Activated CD8-positive, alpha-beta T cell treated with anti-CD3 and anti-CD28 coated beads for 36 hours (primary cell): Measurements from ENCODE around the gene SDCBP2. TPM values are rescaled to one million over a fixed set of nuclear protein-coding genes. Genes with fewer than 3 reads are reported as not detected.

Experiments
- ATAC-seq: fragments of 200-7000 bp; cut with Tn5 transposase; one replicate; pipeline ENCODE4 v1.10.0; 2021; ENCODE audit warnings: mild to moderate bottlenecking, moderate library complexity
- CTCF ChIA-PET: fragments of 350-600 bp; sonication (Branson Sonifier 250); formaldehyde crosslinking; loops from one replicate; lab custom pipeline; 2021; ENCODE audit warnings: antibody characterized with exemption; lab: Charles Lee
- POLR2A ChIA-PET: fragments of 350-600 bp; sonication (Branson Sonifier 250); formaldehyde crosslinking; loops from one replicate; lab custom pipeline; 2021; ENCODE audit warnings: antibody characterized with exemption; lab: Charles Lee
- DNase-seq: peaks from one replicate; pipeline ENCODE4 v3.0.0-alpha.2; 2020
- H3K27ac Mint-ChIP-seq: one replicate; pipeline ENCODE4 v1.8.0; 2021; ENCODE audit warnings: mild to moderate bottlenecking, mixed read lengths
- H3K27me3 Mint-ChIP-seq: one replicate; pipeline ENCODE4 v1.8.0; 2021; ENCODE audit warnings: mixed read lengths
- H3K36me3 Mint-ChIP-seq: one replicate; pipeline ENCODE4 v1.8.0; 2021; ENCODE audit warnings: low read depth, mixed read lengths
- H3K4me1 Mint-ChIP-seq: one replicate; pipeline ENCODE4 v1.8.0; 2021; ENCODE audit warnings: low read depth, mixed read lengths
- H3K4me3 Mint-ChIP-seq: one replicate; pipeline ENCODE4 v1.8.0; 2021; ENCODE audit warnings: mild to moderate bottlenecking, moderate library complexity, mixed read lengths
- H3K9me3 Mint-ChIP-seq: one replicate; pipeline ENCODE4 v1.8.0; 2021; ENCODE audit warnings: mixed read lengths
- intact Hi-C: fragments of 100-400 bp; cut with micrococcal nuclease; formaldehyde crosslinking; loops from one replicate; pipeline ENCODE4 v1.10.0; 2022
- total RNA-seq, 2 experiments: library from RNA; stranded (reverse); gene quantifications; one replicate each; pipeline ENCODE4 v1.2.3, GENCODE V29; 2021
- TF ChIP-seq, protein P1 (sequence below): fragments of 200-600 bp; IDR thresholded peaks from one replicate; pipeline ENCODE4 v1.8.0; 2022; ENCODE audit warnings: antibody characterized with exemption, mild to moderate bottlenecking

Gene SDCBP2
- total RNA-seq, 2 experiments from 2014 or later: 3.0 to 3.7 TPM

DNA sequence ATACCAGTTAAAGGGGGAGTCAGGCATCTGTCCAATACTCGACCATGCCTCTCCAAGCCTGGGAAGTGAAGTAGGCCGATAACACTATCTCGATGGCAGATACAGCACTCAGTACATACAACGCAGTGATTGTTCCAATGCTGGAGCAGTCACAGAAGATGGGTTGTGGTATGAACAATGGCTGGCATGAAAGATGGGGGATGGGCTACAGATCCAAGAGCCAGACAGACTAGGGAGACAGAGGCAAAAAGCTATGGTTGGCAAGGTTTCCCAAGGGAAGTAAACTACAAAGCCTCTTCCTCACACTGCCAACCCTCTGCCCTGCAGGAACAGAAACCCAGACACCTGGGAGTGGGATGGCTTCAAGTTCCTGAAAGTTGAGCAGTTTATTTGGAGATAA is 44.7 kb upstream of the SDCBP2 start:
- ChIA-PET POLR2A (interaction anchor here (0.9 to 1.4 kb wide), 2 partner anchors 48 to 86 kb away, joined by 3 read pairs; no protein-coding TSS in a partner anchor), CTCF (interaction anchor here (1.5 kb wide), 1 partner anchor 9 kb away, joined by 3 read pairs; no protein-coding TSS in a partner anchor)
- TF ChIP-seq, protein P1, sequence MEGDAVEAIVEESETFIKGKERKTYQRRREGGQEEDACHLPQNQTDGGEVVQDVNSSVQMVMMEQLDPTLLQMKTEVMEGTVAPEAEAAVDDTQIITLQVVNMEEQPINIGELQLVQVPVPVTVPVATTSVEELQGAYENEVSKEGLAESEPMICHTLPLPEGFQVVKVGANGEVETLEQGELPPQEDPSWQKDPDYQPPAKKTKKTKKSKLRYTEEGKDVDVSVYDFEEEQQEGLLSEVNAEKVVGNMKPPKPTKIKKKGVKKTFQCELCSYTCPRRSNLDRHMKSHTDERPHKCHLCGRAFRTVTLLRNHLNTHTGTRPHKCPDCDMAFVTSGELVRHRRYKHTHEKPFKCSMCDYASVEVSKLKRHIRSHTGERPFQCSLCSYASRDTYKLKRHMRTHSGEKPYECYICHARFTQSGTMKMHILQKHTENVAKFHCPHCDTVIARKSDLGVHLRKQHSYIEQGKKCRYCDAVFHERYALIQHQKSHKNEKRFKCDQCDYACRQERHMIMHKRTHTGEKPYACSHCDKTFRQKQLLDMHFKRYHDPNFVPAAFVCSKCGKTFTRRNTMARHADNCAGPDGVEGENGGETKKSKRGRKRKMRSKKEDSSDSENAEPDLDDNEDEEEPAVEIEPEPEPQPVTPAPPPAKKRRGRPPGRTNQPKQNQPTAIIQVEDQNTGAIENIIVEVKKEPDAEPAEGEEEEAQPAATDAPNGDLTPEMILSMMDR: no peak
- Mint-ChIP-seq H3K4me3 (no peak overlapping the region), H3K4me1 (peaks cover 74% of the 10 kb centered on the region), H3K36me3 (peaks cover 63% of the 10 kb centered on the region), H3K9me3 (no peaks in the 10 kb centered on the region), H3K27me3 (no peaks in the 10 kb centered on the region), H3K27ac (no peak overlapping the region)
- DNase-seq: no peak
- intact Hi-C loops: no loop called here
- no peak for ATAC-seq

DNA sequence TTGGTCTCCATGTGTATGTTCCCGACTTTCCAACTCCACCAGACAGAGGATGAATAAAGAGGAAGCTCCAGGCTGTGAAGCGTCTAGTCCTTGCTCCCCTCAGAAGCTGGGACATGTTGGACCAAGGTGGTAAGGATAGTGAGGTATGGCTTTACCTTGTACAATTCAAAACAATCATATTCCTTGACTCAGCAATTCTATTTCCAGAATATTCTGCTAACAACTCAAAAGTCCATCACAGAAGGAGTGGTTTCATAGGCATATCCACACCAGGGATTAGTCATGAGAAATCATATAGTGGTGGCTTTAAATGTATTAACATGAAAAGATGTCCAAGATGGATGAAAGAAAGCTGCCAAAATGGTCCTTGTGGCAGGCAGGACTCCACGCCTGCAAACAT is 44.1 kb upstream of the SDCBP2 start:
- TF ChIP-seq, protein P1: no peak
- no peak for ATAC-seq
- ChIA-PET POLR2A (interaction anchor here (1.2 kb wide), 1 partner anchor 9 kb away, joined by 3 read pairs; no protein-coding TSS in a partner anchor), CTCF (interaction anchor here (0.7 to 1.5 kb wide), 2 partner anchors 9 to 11 kb away, joined by 3 read pairs; no protein-coding TSS in a partner anchor)
- Mint-ChIP-seq H3K4me1 (peaks cover 71% of the 10 kb centered on the region), H3K27ac (peak overlapping the region; percentile 18), H3K4me3 (no peak overlapping the region), H3K27me3 (no peaks in the 10 kb centered on the region), H3K9me3 (no peaks in the 10 kb centered on the region), H3K36me3 (peaks cover 67% of the 10 kb centered on the region)
- intact Hi-C loops: no loop called here
- no peak for DNase-seq

DNA sequence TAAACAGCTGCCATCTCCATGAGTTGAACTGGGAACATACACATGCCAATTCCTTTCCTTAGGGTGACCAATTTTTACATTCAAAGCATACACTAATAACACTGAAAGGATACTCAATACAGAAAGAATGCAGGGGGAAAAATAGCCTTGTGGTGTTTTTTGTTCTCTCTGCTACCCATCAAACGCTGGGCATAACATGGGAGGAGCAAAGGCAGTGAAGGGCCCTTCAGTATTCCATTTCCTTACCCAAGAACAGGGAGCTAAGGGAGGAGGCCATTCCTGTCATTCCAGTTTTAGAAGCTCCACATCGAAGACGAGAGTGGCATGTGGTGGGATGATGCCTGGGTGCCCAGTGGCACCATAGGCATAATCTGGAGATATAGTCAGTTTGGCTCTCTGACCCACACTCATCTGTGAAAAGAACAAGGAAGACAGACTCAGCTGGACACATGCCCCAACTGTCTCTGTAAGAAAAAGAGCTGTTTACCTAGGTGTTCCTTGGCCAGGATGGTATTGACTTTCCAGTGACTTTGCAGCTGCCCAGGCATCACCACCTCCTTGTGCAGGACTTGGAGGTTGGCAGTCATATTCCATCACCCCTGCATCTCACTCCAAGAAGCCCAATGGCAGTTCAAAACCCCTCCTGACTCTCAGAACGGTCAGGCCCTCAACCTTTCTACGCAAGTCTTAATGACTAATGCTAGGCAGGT is 43.0 kb upstream of the SDCBP2 start:
- Mint-ChIP-seq H3K4me1 (peaks cover 60% of the 10 kb centered on the region), H3K4me3 (no peak overlapping the region), H3K27me3 (no peaks in the 10 kb centered on the region), H3K36me3 (peaks cover 68% of the 10 kb centered on the region), H3K9me3 (no peaks in the 10 kb centered on the region), H3K27ac (peak overlapping the region; percentile 62)
- POLR2A ChIA-PET: interaction anchor here (0.8 to 2.2 kb wide), 5 partner anchors 8 to 18 kb away, joined by 3 to 8 read pairs (median 4); no protein-coding TSS in a partner anchor
- intact Hi-C loops: no loop called here
- CTCF ChIA-PET: interaction anchor here (0.6 to 1.0 kb wide), 3 partner anchors 14 to 20 kb away, joined by 3 read pairs; no protein-coding TSS in a partner anchor
- no peak for DNase-seq
- no peak for ATAC-seq
- TF ChIP-seq, protein P1: no peak

- H3K9me3 Mint-ChIP-seq: no peaks in the 10 kb centered on the region
- H3K4me3 Mint-ChIP-seq: no peak overlapping the region
- POLR2A ChIA-PET: interaction anchor here (0.8 to 2.2 kb wide), 4 partner anchors 8 to 19 kb away, joined by 3 to 8 read pairs (median 4); no protein-coding TSS in a partner anchor
- peaks cover 69% of the 10 kb centered on the region for H3K36me3 Mint-ChIP-seq
- ATAC-seq: no peak
- TF ChIP-seq, protein P1: no peak
- no peaks in the 10 kb centered on the region for H3K27me3 Mint-ChIP-seq
- peaks cover 55% of the 10 kb centered on the region for H3K4me1 Mint-ChIP-seq
- intact Hi-C loops: no loop called here
- CTCF ChIA-PET: interaction anchor here (0.6 to 1.0 kb wide), 4 partner anchors 11 to 20 kb away, joined by 3 read pairs; no protein-coding TSS in a partner anchor
- no peak for DNase-seq
- H3K27ac Mint-ChIP-seq: peak overlapping the region; percentile 70
Measured at GRCh38 chr20:1371202-1371782, 42.4 kb upstream of the SDCBP2 start.
